Activated CD8-positive, alpha-beta T cell treated with anti-CD3 and anti-CD28 coated beads for 36 hours (primary cell): ENCODE results near the gene MGMT. TPM values are rescaled to one million over a fixed set of nuclear protein-coding genes. Genes with fewer than 3 reads are reported as not detected.

ENCODE experiments used
- ATAC-seq: fragments of 200-7000 bp; cut with Tn5 transposase; one replicate; pipeline ENCODE4 v1.10.0; 2021; ENCODE audit warnings: mild to moderate bottlenecking, moderate library complexity
- CTCF ChIA-PET: fragments of 350-600 bp; sonication (Branson Sonifier 250); formaldehyde crosslinking; loops from one replicate; lab custom pipeline; 2021; ENCODE audit warnings: antibody characterized with exemption; lab: Charles Lee
- POLR2A ChIA-PET: fragments of 350-600 bp; sonication (Branson Sonifier 250); formaldehyde crosslinking; loops from one replicate; lab custom pipeline; 2021; ENCODE audit warnings: antibody characterized with exemption; lab: Charles Lee
- DNase-seq: peaks from one replicate; pipeline ENCODE4 v3.0.0-alpha.2; 2020
- H3K27ac Mint-ChIP-seq: one replicate; pipeline ENCODE4 v1.8.0; 2021; ENCODE audit warnings: mild to moderate bottlenecking, mixed read lengths
- H3K27me3 Mint-ChIP-seq: one replicate; pipeline ENCODE4 v1.8.0; 2021; ENCODE audit warnings: mixed read lengths
- H3K36me3 Mint-ChIP-seq: one replicate; pipeline ENCODE4 v1.8.0; 2021; ENCODE audit warnings: low read depth, mixed read lengths
- H3K4me1 Mint-ChIP-seq: one replicate; pipeline ENCODE4 v1.8.0; 2021; ENCODE audit warnings: low read depth, mixed read lengths
- H3K4me3 Mint-ChIP-seq: one replicate; pipeline ENCODE4 v1.8.0; 2021; ENCODE audit warnings: mild to moderate bottlenecking, moderate library complexity, mixed read lengths
- H3K9me3 Mint-ChIP-seq: one replicate; pipeline ENCODE4 v1.8.0; 2021; ENCODE audit warnings: mixed read lengths
- intact Hi-C: fragments of 100-400 bp; cut with micrococcal nuclease; formaldehyde crosslinking; loops from one replicate; pipeline ENCODE4 v1.10.0; 2022
- total RNA-seq, 2 experiments: library from RNA; stranded (reverse); gene quantifications; one replicate each; pipeline ENCODE4 v1.2.3, GENCODE V29; 2021
- TF ChIP-seq, protein P1 (sequence below): fragments of 200-600 bp; IDR thresholded peaks from one replicate; pipeline ENCODE4 v1.8.0; 2022; ENCODE audit warnings: antibody characterized with exemption, mild to moderate bottlenecking

MGMT gene
- total RNA-seq, 2 experiments from 2014 or later = 16.2 to 17.0 TPM

DNA sequence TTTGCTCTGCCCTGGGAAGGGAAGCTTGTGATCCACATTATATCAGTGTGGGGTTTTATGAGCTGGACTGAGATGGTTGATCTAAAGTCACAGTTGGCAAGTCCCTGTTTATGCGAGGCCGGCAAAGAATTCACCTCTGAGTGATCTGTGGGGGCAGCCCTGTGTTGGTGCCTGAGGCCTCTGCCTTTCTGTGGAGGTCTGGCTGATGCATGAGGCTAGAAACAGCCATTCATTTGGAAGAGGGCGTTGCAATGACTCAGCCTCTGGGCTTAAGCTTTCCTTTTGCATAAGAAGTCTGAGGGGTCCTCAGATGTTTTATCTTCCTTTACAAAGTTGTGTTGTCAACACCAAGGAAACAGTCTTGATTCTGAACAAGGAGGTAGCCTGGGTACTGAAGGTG is 126.9 kb downstream of the MGMT start:
- peaks cover 65% of the 10 kb centered on the region for H3K36me3 Mint-ChIP-seq
- H3K27me3 Mint-ChIP-seq = no peaks in the 10 kb centered on the region
- peaks cover 16% of the 10 kb centered on the region for H3K9me3 Mint-ChIP-seq
- CTCF ChIA-PET = no interaction called here
- H3K4me1 Mint-ChIP-seq = no peaks in the 10 kb centered on the region
- no peak overlapping the region for H3K27ac Mint-ChIP-seq
- POLR2A ChIA-PET = no interaction called here
- H3K4me3 Mint-ChIP-seq = no peak overlapping the region
- DNase-seq = no peak
- intact Hi-C loops = no loop called here
- no peak for ATAC-seq
- TF ChIP-seq, protein P1, sequence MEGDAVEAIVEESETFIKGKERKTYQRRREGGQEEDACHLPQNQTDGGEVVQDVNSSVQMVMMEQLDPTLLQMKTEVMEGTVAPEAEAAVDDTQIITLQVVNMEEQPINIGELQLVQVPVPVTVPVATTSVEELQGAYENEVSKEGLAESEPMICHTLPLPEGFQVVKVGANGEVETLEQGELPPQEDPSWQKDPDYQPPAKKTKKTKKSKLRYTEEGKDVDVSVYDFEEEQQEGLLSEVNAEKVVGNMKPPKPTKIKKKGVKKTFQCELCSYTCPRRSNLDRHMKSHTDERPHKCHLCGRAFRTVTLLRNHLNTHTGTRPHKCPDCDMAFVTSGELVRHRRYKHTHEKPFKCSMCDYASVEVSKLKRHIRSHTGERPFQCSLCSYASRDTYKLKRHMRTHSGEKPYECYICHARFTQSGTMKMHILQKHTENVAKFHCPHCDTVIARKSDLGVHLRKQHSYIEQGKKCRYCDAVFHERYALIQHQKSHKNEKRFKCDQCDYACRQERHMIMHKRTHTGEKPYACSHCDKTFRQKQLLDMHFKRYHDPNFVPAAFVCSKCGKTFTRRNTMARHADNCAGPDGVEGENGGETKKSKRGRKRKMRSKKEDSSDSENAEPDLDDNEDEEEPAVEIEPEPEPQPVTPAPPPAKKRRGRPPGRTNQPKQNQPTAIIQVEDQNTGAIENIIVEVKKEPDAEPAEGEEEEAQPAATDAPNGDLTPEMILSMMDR = no peak

DNA sequence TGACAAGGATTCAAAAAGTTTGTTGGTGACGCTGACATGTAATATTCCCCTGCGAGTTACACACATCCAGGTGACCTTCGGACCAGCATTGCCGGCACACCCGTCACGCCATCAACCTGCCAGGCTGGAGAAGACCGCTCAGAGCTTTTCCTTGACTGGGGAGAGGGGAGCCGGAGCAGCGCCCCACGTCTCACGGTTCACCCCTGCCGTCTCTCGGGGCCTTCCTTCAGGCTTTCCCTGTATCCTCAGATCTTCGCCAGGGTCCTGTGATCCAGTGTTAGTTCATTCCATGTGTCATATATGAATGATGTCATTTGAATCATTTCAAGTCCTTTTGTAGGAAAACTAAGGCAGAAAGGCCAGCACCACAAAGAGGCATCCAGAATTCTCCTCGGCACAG is 127.8 kb downstream of the MGMT start:
- Mint-ChIP-seq H3K36me3 (peaks cover 62% of the 10 kb centered on the region), H3K4me1 (no peaks in the 10 kb centered on the region), H3K27ac (no peak overlapping the region), H3K4me3 (no peak overlapping the region), H3K9me3 (peaks cover 16% of the 10 kb centered on the region), H3K27me3 (no peaks in the 10 kb centered on the region)
- ChIA-PET CTCF (no interaction called here), POLR2A (no interaction called here)
- DNase-seq (no peak), ATAC-seq (no peak)
- intact Hi-C loops = no loop called here
- TF ChIP-seq, protein P1 = no peak

DNA sequence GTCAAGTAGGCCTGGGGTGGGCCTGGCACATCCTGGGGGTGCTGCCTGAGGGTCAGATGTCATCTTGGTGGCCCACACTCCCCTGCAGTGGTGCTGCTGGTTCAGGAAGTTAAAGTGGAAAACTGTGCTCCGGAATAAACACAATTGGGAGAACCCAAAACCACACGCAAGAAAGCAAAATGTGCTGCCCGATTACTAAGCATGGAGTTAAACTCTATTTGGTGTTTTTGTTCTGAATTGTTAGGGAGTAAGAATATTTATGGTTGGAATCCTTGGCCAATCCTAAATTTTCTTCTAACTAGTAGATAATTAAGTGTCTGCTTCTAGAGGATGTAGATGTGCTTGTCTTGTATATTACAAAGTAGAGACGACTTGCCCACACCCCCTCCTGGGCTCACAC is 131.4 kb downstream of the MGMT start:
- no peaks in the 10 kb centered on the region for H3K27me3 Mint-ChIP-seq
- no peak for DNase-seq
- H3K27ac Mint-ChIP-seq = no peak overlapping the region
- H3K9me3 Mint-ChIP-seq = peaks cover 9% of the 10 kb centered on the region
- ATAC-seq = no peak
- POLR2A ChIA-PET = no interaction called here
- H3K36me3 Mint-ChIP-seq = peaks cover 40% of the 10 kb centered on the region
- H3K4me3 Mint-ChIP-seq = no peak overlapping the region
- CTCF ChIA-PET = no interaction called here
- H3K4me1 Mint-ChIP-seq = no peaks in the 10 kb centered on the region
- intact Hi-C loops = no loop called here
- TF ChIP-seq, protein P1 = no peak

DNA sequence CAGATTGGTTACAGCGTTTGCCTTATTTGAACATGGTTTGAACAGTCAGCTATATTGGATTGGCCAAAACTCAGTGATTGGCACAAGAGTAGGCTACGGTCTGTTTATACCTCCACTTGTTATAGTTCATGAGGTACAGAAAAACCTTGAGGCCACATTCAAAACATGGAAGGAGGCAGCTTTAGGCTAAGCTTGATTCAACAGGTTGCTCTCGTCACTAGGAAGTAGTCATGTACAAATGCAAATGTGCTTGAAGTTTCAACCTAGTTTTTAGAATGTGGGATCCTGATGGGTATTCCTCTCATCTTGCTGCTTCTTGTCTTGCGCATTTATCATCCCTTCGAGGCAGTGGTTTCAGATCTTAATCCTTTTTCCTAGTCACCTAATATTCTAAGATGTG is 132.1 kb downstream of the MGMT start:
- POLR2A ChIA-PET = no interaction called here
- intact Hi-C loops = no loop called here
- H3K27ac Mint-ChIP-seq = no peak overlapping the region
- peaks cover 6% of the 10 kb centered on the region for H3K9me3 Mint-ChIP-seq
- CTCF ChIA-PET = no interaction called here
- peaks cover 32% of the 10 kb centered on the region for H3K36me3 Mint-ChIP-seq
- H3K27me3 Mint-ChIP-seq = no peaks in the 10 kb centered on the region
- TF ChIP-seq, protein P1 = no peak
- no peaks in the 10 kb centered on the region for H3K4me1 Mint-ChIP-seq
- H3K4me3 Mint-ChIP-seq = no peak overlapping the region
- no peak for ATAC-seq
- DNase-seq = no peak

DNA sequence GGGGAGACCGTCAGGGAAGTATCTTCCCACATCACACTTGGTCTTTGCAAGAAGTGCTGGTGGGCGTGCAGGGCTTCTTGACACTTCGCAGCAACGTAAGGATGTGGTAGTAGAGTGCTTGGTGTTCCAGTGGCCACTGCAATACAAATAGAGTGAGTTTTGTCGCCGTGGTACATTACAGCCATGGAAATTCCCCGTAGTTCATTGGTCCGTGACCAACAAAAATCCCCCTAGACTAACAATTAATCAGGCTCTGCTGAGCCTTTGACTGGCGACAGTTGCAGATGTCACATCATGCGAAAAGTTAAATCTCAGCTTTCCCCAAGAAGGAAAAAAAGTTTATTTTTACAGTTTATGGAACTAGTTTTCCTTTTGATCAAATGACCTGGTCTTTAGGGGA is 134.7 kb downstream of the MGMT start:
- POLR2A ChIA-PET = no interaction called here
- peaks cover 15% of the 10 kb centered on the region for H3K36me3 Mint-ChIP-seq
- DNase-seq (no peak), ATAC-seq (no peak)
- TF ChIP-seq, protein P1 = no peak
- CTCF ChIA-PET = no interaction called here
- H3K27ac Mint-ChIP-seq = no peak overlapping the region
- intact Hi-C loops = no loop called here
- H3K27me3 Mint-ChIP-seq = no peaks in the 10 kb centered on the region
- H3K4me3 Mint-ChIP-seq = no peak overlapping the region
- no peaks in the 10 kb centered on the region for H3K4me1 Mint-ChIP-seq
- H3K9me3 Mint-ChIP-seq = peaks cover 6% of the 10 kb centered on the region
